ENCODE results near the gene QSOX1.

DNA sequence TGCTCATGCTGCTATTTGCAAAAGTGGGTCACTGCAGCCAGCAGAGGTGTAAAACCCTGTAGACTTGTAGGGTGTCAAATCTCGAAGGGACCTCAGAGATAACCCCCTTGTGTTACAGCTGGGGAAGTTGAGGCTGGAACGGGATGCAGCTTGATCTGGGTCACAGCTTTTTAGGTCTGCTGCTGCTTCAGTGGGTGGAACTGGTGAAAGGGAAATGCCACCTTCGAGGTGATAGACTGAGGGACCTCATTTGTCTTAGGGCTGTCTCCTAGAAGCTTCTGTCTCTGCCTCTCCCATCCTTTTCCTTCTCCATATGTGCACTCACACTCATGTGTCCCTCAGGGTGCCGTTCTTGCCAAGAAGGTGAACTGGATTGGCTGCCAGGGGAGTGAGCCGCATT is 35.4 kb downstream of the QSOX1 start:
- no peak for TF ChIP-seq SUZ12 (IDR thresholded peaks at IDR 0.05; ENCODE audit: extremely low read depth, insufficient read depth, insufficient read length)
- no peak for TF ChIP-seq ZNF274 (IDR thresholded peaks at IDR 0.05; ENCODE audit: low read depth, low read length)
- no peak for TF ChIP-seq YY1 (IDR thresholded peaks at IDR 0.05; ENCODE audit: insufficient read depth, insufficient read length)
